ENCODE results near the gene QDPR. TPM values are rescaled to one million over a fixed set of nuclear protein-coding genes. Genes with fewer than 3 reads are reported as not detected.

Gene QDPR
- 10 to 100 TPM; 25.5 to 26.4 TPM for total RNA-seq

DNA sequence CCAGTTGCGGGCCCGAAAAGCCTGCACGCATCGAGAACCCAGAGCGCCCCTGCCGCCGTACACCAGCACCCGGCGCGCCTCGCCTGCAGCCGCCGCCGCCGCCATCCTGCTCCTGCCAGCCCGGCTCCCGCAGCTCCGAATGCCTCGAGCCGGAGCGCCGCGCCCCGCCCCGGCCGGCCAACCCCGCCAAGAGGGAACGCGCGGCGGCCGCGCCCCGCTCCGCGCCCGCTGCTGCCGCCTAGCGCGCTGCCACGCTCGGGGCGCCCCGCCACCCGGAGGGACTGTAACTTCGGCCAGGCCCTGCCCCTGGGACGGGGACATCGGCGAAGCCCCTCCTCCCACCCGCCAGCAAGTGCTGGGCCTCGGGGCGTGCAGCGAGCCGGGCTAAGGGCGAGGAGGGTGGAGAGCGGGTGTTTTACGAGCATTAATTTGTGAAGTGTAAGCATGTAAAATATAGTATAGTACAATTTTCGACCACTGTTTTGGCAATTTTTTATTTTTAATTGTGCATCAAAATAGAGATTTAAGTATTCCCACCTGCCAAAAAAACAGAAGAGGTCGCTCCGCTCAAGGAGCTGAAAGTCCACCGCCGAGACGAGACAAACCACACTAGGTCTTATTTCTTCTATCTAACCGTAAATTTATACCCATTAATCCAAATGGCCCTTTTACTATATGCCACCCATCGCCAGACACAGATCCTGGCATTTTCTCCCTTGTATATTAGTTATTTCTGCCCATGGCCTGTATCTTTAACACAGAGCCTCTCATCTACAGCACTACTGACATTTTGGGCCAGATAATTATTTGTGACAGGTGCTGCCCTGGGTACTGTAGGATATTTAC lies at the start of gene QDPR:
TSS of gene QDPR (minus strand) at position 141 of the 846 bp plus-strand sequence. CDS start at position 105, 36 bp downstream.
- H3K9me3 Mint-ChIP-seq: no peaks in the 10 kb centered on the region
- peaks cover 29% of the 10 kb centered on the region for H3K4me1 Mint-ChIP-seq
- DNase-seq: peak; percentile 78
- H3K27ac Mint-ChIP-seq: peak within 1 kb of the TSS; percentile 79
- H3K27me3 Mint-ChIP-seq: peaks cover 13% of the 10 kb centered on the region
- H3K4me3 Mint-ChIP-seq: peak within 1 kb of the TSS; percentile 97
- ChIA-PET CTCF (interaction anchor here (0.6 to 2.4 kb wide), 9 partner anchors 9 to 358 kb away, joined by 3 to 7 read pairs (median 4); no protein-coding TSS in a partner anchor), POLR2A (interaction anchor here (0.7 to 1.4 kb wide), 6 partner anchors 28 to 388 kb away, joined by 3 to 5 read pairs (median 3); partner anchors contain the start of genes DCAF16, LAP3 and NCAPG)
- peaks cover 9% of the 10 kb centered on the region for H3K36me3 Mint-ChIP-seq (ENCODE audit: low read depth)

DNA sequence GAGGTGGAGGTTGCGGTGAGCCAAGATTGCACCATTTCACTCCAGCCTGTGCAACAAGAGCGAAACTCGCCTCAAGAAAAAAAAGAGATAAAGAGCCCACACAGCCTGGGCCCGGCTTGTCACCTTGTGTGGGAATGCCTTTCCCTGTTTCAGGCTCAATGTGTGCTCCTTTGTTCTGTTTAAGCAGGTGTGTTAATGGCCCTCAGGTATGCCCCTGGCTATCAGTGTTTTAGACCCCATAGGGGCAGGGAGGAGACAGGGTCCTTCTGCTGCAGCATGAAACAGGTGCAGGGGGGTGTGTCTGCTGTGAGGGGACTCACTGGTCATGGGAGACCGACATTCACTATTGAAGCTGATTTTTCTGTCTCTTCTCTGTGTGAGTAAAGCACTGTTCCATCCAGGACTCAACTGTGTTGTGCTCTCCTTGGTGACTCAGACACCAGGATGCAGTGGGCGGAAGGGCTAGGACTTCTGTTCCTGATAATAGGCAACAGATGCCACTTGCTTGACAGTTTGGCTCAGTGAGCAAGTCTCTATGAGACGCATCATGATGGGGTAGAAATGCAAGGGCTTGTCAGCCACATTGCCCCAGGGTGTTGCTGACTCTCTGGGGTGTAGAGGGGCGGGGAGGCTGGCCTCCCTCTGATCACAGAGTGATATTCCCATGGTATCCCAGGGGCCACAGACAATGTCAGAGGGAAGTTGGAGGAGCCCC lies 49.5 kb upstream of the QDPR start:
- H3K36me3 Mint-ChIP-seq (ENCODE audit: low read depth): no peaks in the 10 kb centered on the region
- H3K27ac Mint-ChIP-seq: no peak overlapping the region
- no peaks in the 10 kb centered on the region for H3K9me3 Mint-ChIP-seq
- CTCF ChIA-PET: no interaction called here
- DNase-seq: no peak
- peaks cover 5% of the 10 kb centered on the region for H3K27me3 Mint-ChIP-seq
- no peaks in the 10 kb centered on the region for H3K4me1 Mint-ChIP-seq
- no peak overlapping the region for H3K4me3 Mint-ChIP-seq
- POLR2A ChIA-PET: no interaction called here

DNA sequence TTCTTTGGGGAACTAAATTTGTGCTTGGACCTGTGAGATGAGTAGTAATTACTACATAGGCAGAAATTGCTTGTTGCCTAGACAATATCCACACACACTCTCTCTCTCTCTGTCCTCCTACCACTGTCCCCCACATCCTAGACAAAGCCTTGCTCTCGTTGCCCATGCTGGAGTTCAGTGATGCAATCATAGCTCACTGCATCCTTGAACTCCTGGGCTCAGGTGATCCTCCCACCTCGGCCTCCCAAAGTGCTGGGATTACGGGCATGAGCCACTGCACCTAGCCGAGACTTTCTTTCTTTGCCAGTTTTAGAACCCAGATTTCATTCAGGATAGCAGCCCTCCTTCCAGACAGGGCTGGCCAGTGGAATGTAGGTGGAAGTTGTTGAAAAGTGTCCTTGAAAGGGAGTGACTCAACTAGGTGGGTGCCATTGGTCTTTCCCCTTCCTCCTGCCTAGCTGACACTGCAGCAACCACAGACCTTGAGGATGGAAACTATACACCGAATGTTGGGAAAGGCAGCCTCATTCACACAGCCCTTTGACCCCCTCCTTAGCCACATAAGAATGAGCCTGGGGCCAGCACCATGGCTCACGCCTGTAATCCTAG lies 48.3 kb upstream of the QDPR start:
- CTCF ChIA-PET: interaction anchor here (1.2 kb wide), 1 partner anchor 12 kb away, joined by 3 read pairs; no protein-coding TSS in a partner anchor

DNA sequence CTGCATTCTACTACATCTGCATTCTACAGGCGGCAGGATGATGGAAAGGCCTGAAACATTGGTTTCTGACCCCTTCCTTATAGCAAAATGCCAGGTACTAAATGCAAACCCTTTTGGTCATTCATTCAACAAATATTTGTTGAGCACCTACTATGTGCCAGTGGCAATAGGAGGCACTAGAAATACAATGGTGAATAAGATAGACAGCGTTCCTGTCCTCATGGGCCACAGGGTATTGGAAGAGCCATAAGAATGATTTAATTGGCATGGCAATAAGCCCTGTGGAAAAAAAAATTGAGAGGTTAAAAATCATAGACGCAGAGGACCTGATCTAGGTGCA lies 47.8 kb upstream of the QDPR start:
- Mint-ChIP-seq H3K27ac (no peak overlapping the region), H3K9me3 (no peaks in the 10 kb centered on the region)
- CTCF ChIA-PET: interaction anchor here (1.2 kb wide), 1 partner anchor 11 kb away, joined by 3 read pairs; no protein-coding TSS in a partner anchor

More for the DNA sequence above, 48.3 kb upstream of the QDPR start:
- no peaks in the 10 kb centered on the region for H3K9me3 Mint-ChIP-seq
- no peak for DNase-seq
- POLR2A ChIA-PET: no interaction called here
- H3K4me3 Mint-ChIP-seq: no peak overlapping the region
- peaks cover 7% of the 10 kb centered on the region for H3K27me3 Mint-ChIP-seq
- no peaks in the 10 kb centered on the region for H3K4me1 Mint-ChIP-seq
- no peak overlapping the region for H3K27ac Mint-ChIP-seq
- H3K36me3 Mint-ChIP-seq (ENCODE audit: low read depth): no peaks in the 10 kb centered on the region

DNA sequence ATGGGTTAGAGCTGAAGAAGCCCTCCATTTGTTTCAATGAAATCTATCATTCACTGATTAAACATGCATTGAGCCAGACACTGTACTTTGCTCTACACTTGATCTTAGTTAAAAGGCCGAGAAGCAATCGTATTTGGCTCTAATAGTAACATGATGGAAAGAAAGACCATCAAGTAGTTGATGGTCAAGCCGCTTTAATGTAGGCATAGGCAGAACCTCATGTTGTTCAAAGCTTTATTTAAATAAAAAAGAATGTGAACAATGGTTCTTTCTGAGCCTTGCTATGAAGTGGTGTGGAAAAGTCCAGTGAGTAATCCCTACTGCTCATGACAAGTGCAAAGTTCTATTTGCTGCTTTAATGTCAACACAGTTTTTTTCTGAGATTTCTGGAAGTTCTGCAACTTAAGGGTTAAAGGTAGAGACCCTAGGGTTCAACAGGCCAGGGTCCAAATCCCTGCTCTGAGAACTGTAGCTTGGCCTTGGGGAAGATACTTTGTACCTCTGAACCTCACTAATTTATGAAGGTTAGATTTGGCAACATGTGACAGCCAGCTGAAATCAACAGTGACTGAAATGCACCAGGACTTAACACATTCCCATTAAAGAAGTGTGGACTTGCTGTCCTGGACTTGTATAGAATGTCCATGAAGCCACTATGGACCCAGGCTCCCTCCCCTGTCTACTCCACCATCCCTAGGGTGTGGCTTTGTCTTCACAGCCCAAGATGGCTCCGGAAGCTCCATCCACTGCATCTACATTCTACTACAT lies 47.2 kb upstream of the QDPR start:
- Mint-ChIP-seq H3K4me1 (peaks cover 6% of the 10 kb centered on the region), H3K4me3 (no peak overlapping the region), H3K9me3 (no peaks in the 10 kb centered on the region), H3K36me3 (ENCODE audit: low read depth) (no peaks in the 10 kb centered on the region), H3K27me3 (peaks cover 12% of the 10 kb centered on the region), H3K27ac (no peak overlapping the region)
- CTCF ChIA-PET: interaction anchor here (1.2 to 1.4 kb wide), 3 partner anchors 10 to 77 kb away, joined by 3 to 7 read pairs (median 3); no protein-coding TSS in a partner anchor
- DNase-seq: no peak
- POLR2A ChIA-PET: interaction anchor here (1.1 to 1.2 kb wide), 2 partner anchors 9 to 19 kb away, joined by 3 read pairs; no protein-coding TSS in a partner anchor

More for the DNA sequence above, 47.8 kb upstream of the QDPR start:
- POLR2A ChIA-PET: no interaction called here
- Mint-ChIP-seq H3K4me3 (no peak overlapping the region), H3K4me1 (peaks cover 4% of the 10 kb centered on the region), H3K36me3 (ENCODE audit: low read depth) (no peaks in the 10 kb centered on the region), H3K27me3 (peaks cover 11% of the 10 kb centered on the region)
- DNase-seq: no peak

DNA sequence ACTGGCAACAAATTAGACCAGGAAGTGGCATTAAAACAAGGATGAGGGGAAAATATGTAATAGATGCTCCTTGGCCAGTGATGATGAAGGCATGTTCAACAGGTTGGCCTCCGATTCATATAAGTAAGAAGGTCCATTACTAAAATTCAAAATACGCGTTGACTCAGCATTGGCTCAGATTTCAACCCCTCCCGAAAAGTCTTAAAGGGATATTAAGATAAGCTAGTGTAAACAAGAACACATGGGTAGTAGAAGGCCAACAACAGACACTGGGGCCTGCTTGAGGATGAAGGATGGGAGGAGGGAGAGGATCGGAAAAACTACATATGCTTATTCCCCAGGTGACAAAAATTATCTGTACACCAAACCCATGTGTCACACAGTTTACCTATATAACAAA lies 46.0 kb upstream of the QDPR start:
- Mint-ChIP-seq H3K9me3 (no peaks in the 10 kb centered on the region), H3K4me1 (peaks cover 6% of the 10 kb centered on the region), H3K4me3 (no peak overlapping the region), H3K27me3 (peaks cover 12% of the 10 kb centered on the region), H3K36me3 (ENCODE audit: low read depth) (no peaks in the 10 kb centered on the region), H3K27ac (no peak overlapping the region)
- POLR2A ChIA-PET: interaction anchor here (0.8 to 1.2 kb wide), 3 partner anchors 11 to 20 kb away, joined by 3 to 5 read pairs (median 3); partner anchors contain the start of gene LAP3
- DNase-seq: no peak
- CTCF ChIA-PET: interaction anchor here (1.2 to 1.4 kb wide), 2 partner anchors 9 to 78 kb away, joined by 3 to 7 read pairs; no protein-coding TSS in a partner anchor

DNA sequence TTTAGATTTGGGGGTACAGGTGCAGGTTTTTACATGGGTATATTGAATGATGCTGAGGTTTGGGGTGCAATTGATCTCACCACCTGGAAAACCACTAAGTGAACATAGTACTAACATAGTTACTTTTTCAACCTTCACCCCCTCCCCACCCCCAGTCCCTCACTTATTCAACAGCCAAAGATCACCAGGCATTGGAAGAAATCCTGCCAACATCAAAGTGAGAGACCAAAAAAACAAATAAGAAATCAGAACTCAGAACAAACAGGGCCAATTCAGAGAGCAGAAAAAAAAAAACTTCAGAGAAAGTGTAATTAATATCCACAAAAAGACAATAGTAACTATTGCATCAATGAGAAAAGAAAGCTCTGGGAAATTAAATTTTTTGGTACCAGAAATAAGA lies 44.6 kb upstream of the QDPR start:
- CTCF ChIA-PET: interaction anchor here (1.0 kb wide), 1 partner anchor 8 kb away, joined by 3 read pairs; no protein-coding TSS in a partner anchor
- Mint-ChIP-seq H3K4me3 (no peak overlapping the region), H3K27ac (no peak overlapping the region), H3K4me1 (peaks cover 6% of the 10 kb centered on the region), H3K27me3 (peaks cover 15% of the 10 kb centered on the region), H3K36me3 (ENCODE audit: low read depth) (no peaks in the 10 kb centered on the region), H3K9me3 (no peaks in the 10 kb centered on the region)
- POLR2A ChIA-PET: no interaction called here
- no peak for DNase-seq

DNA sequence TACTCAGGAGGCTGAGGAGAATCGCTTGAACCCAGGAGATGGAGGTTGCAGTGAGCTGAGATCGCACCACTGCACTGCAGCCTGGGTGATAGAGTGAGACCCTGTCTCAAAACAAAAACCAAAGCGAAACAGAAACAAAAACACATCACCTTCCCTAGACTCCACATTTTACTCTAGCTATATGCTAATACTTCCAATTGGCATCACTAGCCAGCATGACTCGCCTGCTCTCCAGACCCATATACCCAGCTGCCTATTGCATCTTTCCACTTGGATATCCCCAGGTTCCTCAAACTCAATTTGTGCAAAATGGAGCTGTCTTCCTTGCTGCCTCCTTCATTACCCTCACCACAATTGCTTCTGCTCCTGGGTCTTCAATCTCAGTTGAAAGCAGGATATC lies 42.7 kb upstream of the QDPR start:
- Mint-ChIP-seq H3K9me3 (no peaks in the 10 kb centered on the region), H3K4me1 (peaks cover 9% of the 10 kb centered on the region), H3K36me3 (ENCODE audit: low read depth) (no peaks in the 10 kb centered on the region), H3K27ac (no peak overlapping the region), H3K4me3 (no peak overlapping the region), H3K27me3 (peaks cover 15% of the 10 kb centered on the region)
- POLR2A ChIA-PET: interaction anchor here (0.8 to 1.7 kb wide), 4 partner anchors 15 to 256 kb away, joined by 3 to 11 read pairs (median 4); partner anchors contain the start of genes DCAF16, LAP3 and NCAPG
- CTCF ChIA-PET: interaction anchor here (0.7 to 0.8 kb wide), 2 partner anchors 19 to 20 kb away, joined by 3 read pairs; no protein-coding TSS in a partner anchor
- no peak for DNase-seq

DNA sequence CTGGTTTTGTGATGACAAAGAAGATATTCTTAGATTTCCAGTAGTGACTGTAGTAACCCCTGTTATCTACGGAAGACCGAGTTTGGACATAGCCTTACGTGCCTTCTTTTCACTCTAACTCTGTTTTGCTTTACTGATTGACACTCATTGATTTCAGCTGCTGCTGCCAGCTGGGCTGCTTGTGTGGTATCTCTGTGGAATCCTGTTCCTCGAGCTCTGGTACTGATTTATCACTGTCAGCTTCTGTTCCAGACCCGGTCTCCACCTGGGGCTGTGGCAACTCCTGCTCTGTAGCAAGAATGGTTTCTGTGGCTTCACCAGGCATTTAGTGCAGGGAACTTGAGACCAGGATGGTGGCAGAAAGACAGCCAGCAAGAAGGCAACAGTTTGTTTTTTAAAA lies 40.5 kb upstream of the QDPR start:
- H3K4me1 Mint-ChIP-seq: peaks cover 13% of the 10 kb centered on the region
- no peak for DNase-seq
- ChIA-PET POLR2A (no interaction called here), CTCF (interaction anchor here (0.6 kb wide), 1 partner anchor 249 kb away, joined by 3 read pairs; no protein-coding TSS in a partner anchor)
- H3K36me3 Mint-ChIP-seq (ENCODE audit: low read depth): no peaks in the 10 kb centered on the region
- peaks cover 15% of the 10 kb centered on the region for H3K27me3 Mint-ChIP-seq
- no peak overlapping the region for H3K4me3 Mint-ChIP-seq
- no peaks in the 10 kb centered on the region for H3K9me3 Mint-ChIP-seq
- H3K27ac Mint-ChIP-seq: no peak overlapping the region

DNA sequence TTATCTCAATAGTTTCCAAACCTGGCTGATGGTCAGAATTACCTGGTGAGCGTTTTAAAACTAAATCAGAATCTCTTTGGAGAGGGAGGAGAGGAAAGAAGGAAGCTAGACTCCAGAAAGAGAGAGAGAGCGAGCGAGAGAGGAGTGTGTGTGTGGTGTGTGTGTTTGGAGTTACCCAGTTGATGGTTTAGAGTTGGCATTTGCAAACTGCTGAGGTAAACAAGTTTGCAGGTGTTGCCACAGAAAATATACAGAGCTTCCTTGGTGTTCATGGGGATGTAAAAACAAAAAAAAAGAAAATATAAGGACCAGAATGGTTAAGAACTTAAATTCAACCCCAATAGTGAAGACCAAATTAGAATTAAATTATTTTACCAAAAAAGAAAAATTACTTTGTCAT lies 38.7 kb upstream of the QDPR start:
- H3K27me3 Mint-ChIP-seq: peaks cover 15% of the 10 kb centered on the region
- no peaks in the 10 kb centered on the region for H3K36me3 Mint-ChIP-seq (ENCODE audit: low read depth)
- no peak for DNase-seq
- H3K4me3 Mint-ChIP-seq: no peak overlapping the region
- no peak overlapping the region for H3K27ac Mint-ChIP-seq
- ChIA-PET CTCF (interaction anchor here (2.3 to 2.4 kb wide), 2 partner anchors 27 to 41 kb away, joined by 14 to 37 read pairs; partner anchors contain the start of gene LAP3), POLR2A (interaction anchor here (2.9 to 3.1 kb wide), 2 partner anchors 27 to 64 kb away, joined by 11 to 26 read pairs; partner anchors contain the start of genes LAP3 and MED28)
- peaks cover 13% of the 10 kb centered on the region for H3K4me1 Mint-ChIP-seq
- no peaks in the 10 kb centered on the region for H3K9me3 Mint-ChIP-seq

DNA sequence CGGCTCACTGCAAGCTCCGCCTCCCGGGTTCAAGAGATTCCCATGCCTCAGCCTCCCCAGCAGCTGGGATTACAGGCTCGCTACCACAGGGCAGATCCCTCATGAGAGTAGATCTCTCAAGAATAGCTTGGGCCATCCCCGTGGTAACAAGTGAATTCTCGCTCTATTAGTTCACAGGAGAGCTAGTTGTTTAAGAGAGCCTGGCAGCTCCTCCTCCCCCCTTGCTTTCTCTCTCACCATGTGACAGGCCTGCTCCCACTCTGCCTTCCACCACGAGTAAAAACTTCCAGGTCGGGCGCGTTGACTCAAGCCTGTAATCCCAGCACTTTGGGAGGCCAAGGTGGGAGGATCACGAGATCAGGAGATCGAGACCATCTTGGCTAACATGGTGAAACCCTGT lies 34.8 kb upstream of the QDPR start:
- CTCF ChIA-PET: interaction anchor here (0.6 to 3.8 kb wide), 4 partner anchors 90 to 263 kb away, joined by 3 to 44 read pairs (median 5); partner anchors contain the start of genes DCAF16 and NCAPG
- Mint-ChIP-seq H3K4me1 (peaks cover 7% of the 10 kb centered on the region), H3K27me3 (peaks cover 19% of the 10 kb centered on the region), H3K27ac (no peak overlapping the region), H3K9me3 (no peaks in the 10 kb centered on the region), H3K36me3 (ENCODE audit: low read depth) (no peaks in the 10 kb centered on the region), H3K4me3 (no peak overlapping the region)
- POLR2A ChIA-PET: no interaction called here
- DNase-seq: no peak

DNA sequence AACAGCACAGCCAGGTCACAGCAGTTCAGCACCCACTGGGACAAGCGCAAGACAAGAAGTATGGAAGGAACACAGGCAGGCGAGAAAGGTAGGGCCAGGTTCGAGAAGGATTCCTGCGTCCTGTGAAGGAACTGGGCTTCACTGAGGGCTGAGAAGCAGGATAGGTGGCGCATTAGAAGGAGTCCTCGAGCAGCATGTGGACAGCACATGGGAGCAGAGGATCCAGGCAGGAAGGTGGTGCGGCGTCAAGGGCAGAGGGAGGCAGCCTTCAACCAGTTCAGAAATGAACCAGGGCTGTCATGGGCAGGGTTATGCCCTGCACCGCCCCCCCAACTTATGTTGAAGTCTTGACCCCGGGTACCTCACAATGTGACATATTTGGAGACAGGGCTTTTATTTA lies 34.3 kb upstream of the QDPR start:
- ChIA-PET POLR2A (no interaction called here), CTCF (interaction anchor here (1.2 to 3.8 kb wide), 2 partner anchors 92 to 263 kb away, joined by 3 to 44 read pairs; partner anchors contain the start of genes DCAF16 and NCAPG)
- no peak for DNase-seq
- H3K27ac Mint-ChIP-seq: no peak overlapping the region
- H3K4me3 Mint-ChIP-seq: no peak overlapping the region
- no peaks in the 10 kb centered on the region for H3K9me3 Mint-ChIP-seq
- peaks cover 7% of the 10 kb centered on the region for H3K4me1 Mint-ChIP-seq
- no peaks in the 10 kb centered on the region for H3K36me3 Mint-ChIP-seq (ENCODE audit: low read depth)
- peaks cover 21% of the 10 kb centered on the region for H3K27me3 Mint-ChIP-seq

Measured in activated CD4-positive, alpha-beta memory T cell treated with anti-CD3 and anti-CD28 coated beads, Interleukin-2, amount 10 ng/mL, durations not matched to agents 7 days and 5 days (primary cell).